Neural cell (in vitro differentiated cells): Measurements from ENCODE around the gene GBE1. TPM values are rescaled to one million over a fixed set of nuclear protein-coding genes. Genes with fewer than 3 reads are reported as not detected.

ENCODE experiments used
- H2AFZ ChIP-seq: fragments of 200-600, 300-800 bp; sonication (generic), shearing (Covaris generic); 2 replicates; pipeline ENCODE4 v1.6.0; 2014; ENCODE audit warnings: low read depth, mild to moderate bottlenecking, antibody characterized with exemption, low read length, moderate library complexity
- H3F3A ChIP-seq: fragments of 200-600 bp; shearing (Covaris generic); 2 replicates; pipeline ENCODE4 v1.6.1; 2016; ENCODE audit warnings: mild to moderate bottlenecking, moderate library complexity, mixed read lengths, antibody characterized with exemption, low read length; ENCODE audit not compliant: insufficient read depth, poor library complexity, severe bottlenecking
- H3K27ac ChIP-seq: fragments of 200-600, 300-800 bp; sonication (generic), shearing (Covaris generic); 2 replicates; pipeline ENCODE4 v1.5.1; 2014; ENCODE audit warnings: mild to moderate bottlenecking, low read length, moderate library complexity
- H3K27me3 ChIP-seq: fragments of 300-800, 200-600 bp; sonication (generic), shearing (Covaris generic); 2 replicates; pipeline ENCODE4 v1.6.0; 2014; ENCODE audit warnings: mild to moderate bottlenecking, low read depth, low read length, moderate library complexity; ENCODE audit not compliant: insufficient read depth
- H3K36me3 ChIP-seq: fragments of 300-800, 200-600 bp; sonication (generic), shearing (Covaris generic); 2 replicates; pipeline ENCODE4 v1.5.1; 2014; ENCODE audit warnings: mild to moderate bottlenecking, antibody characterized with exemption, low read length, moderate library complexity; ENCODE audit not compliant: insufficient read depth
- H3K4me2 ChIP-seq: fragments of 300-800, 200-600 bp; sonication (generic), shearing (Covaris generic); 2 replicates; pipeline ENCODE4 v1.6.0; 2014; ENCODE audit warnings: mild to moderate bottlenecking, low read length
- H3K4me3 ChIP-seq: fragments of 300-800, 200-600 bp; sonication (generic), shearing (Covaris generic); 2 replicates; pipeline ENCODE4 v1.5.1; 2014; ENCODE audit warnings: mild to moderate bottlenecking, low read length, moderate library complexity
- H3K79me2 ChIP-seq: fragments of 200-600 bp; shearing (Covaris generic); replicated peaks from 2 replicates; pipeline ENCODE4 v1.6.0; 2014; ENCODE audit warnings: mild to moderate bottlenecking, low read length, moderate library complexity; ENCODE audit not compliant: insufficient read depth
- H3K9ac ChIP-seq: fragments of 300-800, 200-600 bp; sonication (generic), shearing (Covaris generic); 2 replicates; pipeline ENCODE4 v1.6.1; 2016; ENCODE audit warnings: mild to moderate bottlenecking, low read length, mixed read lengths
- H3K9me2 ChIP-seq: fragments of 200-600 bp; shearing (Covaris generic); 2 replicates; pipeline ENCODE4 v1.6.1; 2016; ENCODE audit warnings: mild to moderate bottlenecking, low read length, mixed read lengths; ENCODE audit not compliant: insufficient read depth
- H3K9me3 ChIP-seq: fragments of 200-600, 300-800 bp; sonication (generic), shearing (Covaris generic); 2 replicates; pipeline ENCODE4 v1.6.1; 2016; ENCODE audit warnings: mild to moderate bottlenecking, mixed run types, low read length, moderate library complexity, mixed read lengths
- H4K20me1 ChIP-seq: fragments of 200-600 bp; shearing (Covaris generic); 2 replicates; pipeline ENCODE4 v1.6.1; 2016; ENCODE audit warnings: mild to moderate bottlenecking, mixed run types; ENCODE audit not compliant: insufficient read depth
- CTCF ChIP-seq: fragments of 450-650 bp; IDR thresholded peaks from 2 replicates; pipeline ENCODE4 v1.5.1; 2014; ENCODE audit warnings: antibody characterized with exemption, mild to moderate bottlenecking, moderate library complexity; ENCODE audit not compliant: poor library complexity, severe bottlenecking
- EP300 ChIP-seq: fragments of 450-650 bp; conservative IDR thresholded peaks from 2 replicates; pipeline ENCODE4 v1.6.1; 2014; ENCODE audit warnings: antibody characterized with exemption, mild to moderate bottlenecking, moderate library complexity; ENCODE audit not compliant: poor library complexity, severe bottlenecking
- EZH2 ChIP-seq: fragments of 200-600, 300-800 bp; shearing (Covaris generic), sonication (generic); IDR thresholded peaks from 2 replicates; pipeline ENCODE4 v1.6.1; 2014; ENCODE audit warnings: antibody characterized with exemption, low read length, borderline replicate concordance, mild to moderate bottlenecking; ENCODE audit not compliant: insufficient read depth, poor library complexity, severe bottlenecking
- MXI1 ChIP-seq: fragments of 450-650 bp; conservative IDR thresholded peaks from 2 replicates; pipeline ENCODE4 v1.6.1; 2014; ENCODE audit warnings: antibody characterized with exemption, mild to moderate bottlenecking; ENCODE audit not compliant: poor library complexity, severe bottlenecking
- POLR2AphosphoS5 ChIP-seq: IDR thresholded peaks from 2 replicates; pipeline ENCODE4 v1.6.1; 2012
- RAD21 ChIP-seq: fragments of 450-650 bp; conservative IDR thresholded peaks from 2 replicates; pipeline ENCODE4 v1.6.1; 2014; ENCODE audit warnings: antibody characterized with exemption, mild to moderate bottlenecking, moderate library complexity
- SMC3 ChIP-seq: fragments of 450-650 bp; conservative IDR thresholded peaks from 2 replicates; pipeline ENCODE4 v1.6.1; 2014; ENCODE audit warnings: antibody characterized with exemption, mild to moderate bottlenecking, moderate library complexity; ENCODE audit not compliant: poor library complexity
- TAF1 ChIP-seq: IDR thresholded peaks from 2 replicates; pipeline ENCODE4 v1.6.1; 2012; ENCODE audit warnings: low read depth
- polyA plus RNA-seq: library from polyadenylated mRNA; depleted of rRNA; stranded (reverse); fragments of >200 nt; gene quantifications from 2 replicates; pipeline ENCODE4 v1.2.3, GENCODE V29; 2014
- TF ChIP-seq, protein P1 (sequence below): IDR thresholded peaks from 2 replicates; pipeline ENCODE4 v1.6.1; 2012; ENCODE audit warnings: borderline replicate concordance

The GBE1 gene
- polyA plus RNA-seq, 1 donor from 2014 or later, result 2.4 TPM

GRCh38 chr3:81632659-81633058 is 128.8 kb downstream of the GBE1 start:
- Histone ChIP-seq H4K20me1 (no peaks in the 10 kb centered on the region), H3K9ac (no peak overlapping the region), H3K9me3 (no peaks in the 10 kb centered on the region), H2AFZ (no peak overlapping the region), H3K4me3 (no peak overlapping the region), H3F3A (no peaks in the 10 kb centered on the region), H3K27ac (no peak overlapping the region), H3K4me2 (no peak overlapping the region), H3K9me2 (no peaks in the 10 kb centered on the region), H3K79me2 (no peaks in the 10 kb centered on the region), H3K27me3 (no peaks in the 10 kb centered on the region), H3K36me3 (no peaks in the 10 kb centered on the region)
- TF ChIP-seq CTCF, result no peak
- no peak for TF ChIP-seq EZH2

DNA sequence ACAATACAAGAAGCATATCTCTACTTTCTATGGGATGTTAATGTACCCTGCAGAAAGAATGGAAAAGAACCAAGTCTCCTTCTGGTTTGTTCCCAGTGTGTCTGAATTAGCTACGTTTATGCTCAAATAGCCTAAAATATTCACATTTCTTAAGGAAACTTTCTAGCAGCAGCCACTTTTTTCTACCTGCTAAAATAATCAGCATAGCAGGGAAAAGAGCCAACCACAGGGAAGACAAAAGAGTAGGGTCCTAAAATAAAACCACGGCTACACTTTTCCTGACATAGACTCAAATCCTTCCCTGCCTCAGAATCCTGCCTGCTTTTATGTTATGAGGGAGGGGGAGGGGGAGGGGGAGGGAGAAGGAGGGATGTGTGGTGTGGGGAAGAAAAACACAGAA is 136.7 kb downstream of the GBE1 start:
- Histone ChIP-seq H3K4me3 (no peak overlapping the region), H2AFZ (no peak overlapping the region), H3K9me3 (no peaks in the 10 kb centered on the region), H3K27ac (no peak overlapping the region), H3K27me3 (no peaks in the 10 kb centered on the region), H3K9ac (no peak overlapping the region), H3K79me2 (no peaks in the 10 kb centered on the region), H3F3A (no peaks in the 10 kb centered on the region), H3K4me2 (no peak overlapping the region), H3K36me3 (no peaks in the 10 kb centered on the region), H4K20me1 (no peaks in the 10 kb centered on the region), H3K9me2 (no peaks in the 10 kb centered on the region)
- TF ChIP-seq EZH2 (no peak), RAD21 (no peak), MXI1 (no peak)
- TF ChIP-seq, protein P1, sequence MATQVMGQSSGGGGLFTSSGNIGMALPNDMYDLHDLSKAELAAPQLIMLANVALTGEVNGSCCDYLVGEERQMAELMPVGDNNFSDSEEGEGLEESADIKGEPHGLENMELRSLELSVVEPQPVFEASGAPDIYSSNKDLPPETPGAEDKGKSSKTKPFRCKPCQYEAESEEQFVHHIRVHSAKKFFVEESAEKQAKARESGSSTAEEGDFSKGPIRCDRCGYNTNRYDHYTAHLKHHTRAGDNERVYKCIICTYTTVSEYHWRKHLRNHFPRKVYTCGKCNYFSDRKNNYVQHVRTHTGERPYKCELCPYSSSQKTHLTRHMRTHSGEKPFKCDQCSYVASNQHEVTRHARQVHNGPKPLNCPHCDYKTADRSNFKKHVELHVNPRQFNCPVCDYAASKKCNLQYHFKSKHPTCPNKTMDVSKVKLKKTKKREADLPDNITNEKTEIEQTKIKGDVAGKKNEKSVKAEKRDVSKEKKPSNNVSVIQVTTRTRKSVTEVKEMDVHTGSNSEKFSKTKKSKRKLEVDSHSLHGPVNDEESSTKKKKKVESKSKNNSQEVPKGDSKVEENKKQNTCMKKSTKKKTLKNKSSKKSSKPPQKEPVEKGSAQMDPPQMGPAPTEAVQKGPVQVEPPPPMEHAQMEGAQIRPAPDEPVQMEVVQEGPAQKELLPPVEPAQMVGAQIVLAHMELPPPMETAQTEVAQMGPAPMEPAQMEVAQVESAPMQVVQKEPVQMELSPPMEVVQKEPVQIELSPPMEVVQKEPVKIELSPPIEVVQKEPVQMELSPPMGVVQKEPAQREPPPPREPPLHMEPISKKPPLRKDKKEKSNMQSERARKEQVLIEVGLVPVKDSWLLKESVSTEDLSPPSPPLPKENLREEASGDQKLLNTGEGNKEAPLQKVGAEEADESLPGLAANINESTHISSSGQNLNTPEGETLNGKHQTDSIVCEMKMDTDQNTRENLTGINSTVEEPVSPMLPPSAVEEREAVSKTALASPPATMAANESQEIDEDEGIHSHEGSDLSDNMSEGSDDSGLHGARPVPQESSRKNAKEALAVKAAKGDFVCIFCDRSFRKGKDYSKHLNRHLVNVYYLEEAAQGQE, result no peak

GRCh38 chr3:81622395-81622794 is 139.1 kb downstream of the GBE1 start:
- H3K27ac ChIP-seq, result no peak overlapping the region
- H3F3A ChIP-seq, result no peaks in the 10 kb centered on the region
- H3K9ac ChIP-seq, result no peak overlapping the region
- no peaks in the 10 kb centered on the region for H3K27me3 ChIP-seq
- H3K36me3 ChIP-seq, result no peaks in the 10 kb centered on the region
- H2AFZ ChIP-seq, result no peak overlapping the region
- TF ChIP-seq SMC3, result no peak
- TF ChIP-seq, protein P1, result no peak
- no peak for TF ChIP-seq CTCF
- no peak for TF ChIP-seq POLR2AphosphoS5
- no peak for TF ChIP-seq RAD21
- TF ChIP-seq TAF1, result no peak
- no peak for TF ChIP-seq EP300
- no peak for TF ChIP-seq MXI1
- no peak for TF ChIP-seq EZH2
- no peaks in the 10 kb centered on the region for H3K9me3 ChIP-seq
- no peak overlapping the region for H3K4me2 ChIP-seq
- H4K20me1 ChIP-seq, result no peaks in the 10 kb centered on the region
- no peaks in the 10 kb centered on the region for H3K9me2 ChIP-seq
- no peaks in the 10 kb centered on the region for H3K79me2 ChIP-seq
- H3K4me3 ChIP-seq, result no peak overlapping the region
